ENCODE measurements around the gene RPH3AL.

DNA sequence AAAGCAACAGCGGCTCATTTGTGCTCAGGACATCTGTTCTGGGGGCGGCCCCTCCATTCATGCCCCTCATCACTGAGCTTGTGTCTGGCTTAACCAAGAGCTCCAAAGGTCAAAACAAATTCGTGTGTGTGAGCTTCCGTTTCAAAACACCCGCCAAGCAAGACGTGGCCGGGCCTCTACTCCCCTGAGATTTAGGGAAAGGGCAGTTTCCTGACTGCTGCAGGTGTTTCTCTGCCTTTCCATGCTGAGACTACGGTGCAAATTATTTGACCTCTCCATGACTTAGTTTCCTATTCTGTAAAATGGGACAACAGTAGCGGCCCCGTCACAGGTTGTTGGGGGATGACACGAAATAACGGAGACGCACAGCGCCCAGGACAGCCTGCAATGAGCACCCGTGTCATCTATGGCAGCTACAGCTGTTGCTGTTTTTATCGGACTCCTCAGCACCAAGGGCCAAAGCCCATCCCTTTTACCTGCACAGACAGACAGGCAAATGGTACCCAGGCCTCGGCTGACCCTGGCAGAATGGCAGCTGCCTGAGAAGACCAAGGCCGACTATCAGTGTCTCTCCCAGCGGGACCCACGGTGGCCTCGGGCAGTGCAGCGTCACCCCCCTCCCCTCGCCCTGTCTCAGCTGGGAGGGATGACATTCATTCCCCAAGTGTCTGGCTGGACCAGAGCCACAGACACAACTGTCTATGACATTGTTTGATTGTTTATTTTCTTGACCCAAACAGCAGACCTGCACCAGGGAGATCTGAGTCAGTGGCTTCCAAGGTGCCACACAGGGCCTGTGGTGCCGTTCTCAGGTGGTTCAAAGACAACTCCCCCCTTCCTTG is 120.4 kb downstream of the RPH3AL start:
- TF ChIP-seq POLR2A (IDR thresholded peaks at IDR 0.05; ENCODE audit: low read depth, low read length) (no peak), POLR2AphosphoS5 (IDR thresholded peaks at IDR 0.05; ENCODE audit: low read depth, low read length) (no peak)

Data from GM12892 (cell line).